OCI-LY7 (cell line): ENCODE data around the gene GTF3C2. TPM values are rescaled to one million over a fixed set of nuclear protein-coding genes. Genes with fewer than 3 reads are reported as not detected.

Experiments used
- BruUV-seq: library from RNA; stranded (reverse); fragments of 400-500 nt; replicated peaks from 2 replicates; lab custom pipeline; 2021; lab: Mats Ljungman, UMichigan
- CTCF ChIA-PET: fragments of 300-600 bp; sonication (Branson Sonifier 250); formaldehyde crosslinking; loops from one replicate; lab custom pipeline; 2022; ENCODE audit warnings: antibody characterized with exemption; ENCODE audit not compliant: unreplicated experiment; lab: Charles Lee
- POLR2A ChIA-PET: fragments of 300-600 bp; sonication (Branson Sonifier 250); formaldehyde crosslinking; loops from one replicate; lab custom pipeline; 2022; ENCODE audit warnings: antibody characterized with exemption; lab: Charles Lee
- DNase-seq: peaks from one replicate; pipeline ENCODE4 v3.0.0-alpha.2; 2015; ENCODE audit warnings: low spot score
- H2AFZ ChIP-seq: fragments of 200-600 bp; sonication (generic), shearing (Covaris generic); 2 replicates; pipeline ENCODE4 v1.6.1; 2014; ENCODE audit warnings: mild to moderate bottlenecking, antibody characterized with exemption, low read length, moderate library complexity
- H3K27ac ChIP-seq: fragments of 200-600 bp; sonication (generic); 2 replicates; pipeline ENCODE4 v1.5.1; 2014; ENCODE audit warnings: mixed run types, low read depth, mild to moderate bottlenecking, moderate library complexity, low read length, inconsistent platforms; ENCODE audit not compliant: poor library complexity, severe bottlenecking
- H3K36me3 ChIP-seq: fragments of 200-600 bp; sonication (generic); 2 replicates; pipeline ENCODE4 v1.6.1; 2014; ENCODE audit warnings: mild to moderate bottlenecking, antibody characterized with exemption, low read length, moderate library complexity, mixed read lengths; ENCODE audit not compliant: insufficient read depth
- H3K4me1 ChIP-seq: fragments of 200-600 bp; sonication (generic); 2 replicates; pipeline ENCODE4 v1.5.1; 2014; ENCODE audit warnings: mild to moderate bottlenecking, low read length; ENCODE audit not compliant: insufficient read depth, poor library complexity, severe bottlenecking
- H3K4me2 ChIP-seq: fragments of 200-600 bp; sonication (generic); 2 replicates; pipeline ENCODE4 v1.6.1; 2014; ENCODE audit warnings: mild to moderate bottlenecking, low read length
- H3K4me3 ChIP-seq: fragments of 200-600 bp; sonication (generic); 2 replicates; pipeline ENCODE4 v1.5.1; 2014; ENCODE audit warnings: mild to moderate bottlenecking, low read depth, low read length; ENCODE audit not compliant: poor library complexity, severe bottlenecking
- H3K79me2 ChIP-seq: fragments of 200-600 bp; sonication (generic); 2 replicates; pipeline ENCODE4 v1.6.1; 2016; ENCODE audit warnings: low read depth, mild to moderate bottlenecking, low read length, moderate library complexity, mixed read lengths; ENCODE audit not compliant: insufficient read depth
- H3K9me2 ChIP-seq: fragments of 200-600 bp; sonication (generic); 2 replicates; pipeline ENCODE4 v1.6.1; 2016; ENCODE audit warnings: mild to moderate bottlenecking, low read length, mixed read lengths; ENCODE audit not compliant: insufficient read depth
- H3K9me3 ChIP-seq: fragments of 200-600 bp; sonication (generic); 2 replicates; pipeline ENCODE4 v1.6.1; 2014; ENCODE audit warnings: mild to moderate bottlenecking, mixed run types, low read length, mixed read lengths
- H4K20me1 ChIP-seq: fragments of 200-600 bp; sonication (generic); 2 replicates; pipeline ENCODE4 v1.6.1; 2014; ENCODE audit warnings: mild to moderate bottlenecking, antibody characterized with exemption, low read length, moderate library complexity, mixed read lengths; ENCODE audit not compliant: insufficient read depth
- EZH2phosphoT487 ChIP-seq: fragments of 200-600 bp; sonication (generic); IDR thresholded peaks from 2 replicates; pipeline ENCODE4 v1.6.1; 2018; ENCODE audit warnings: low read depth, borderline replicate concordance, mild to moderate bottlenecking, mixed run types, antibody characterized with exemption, low read length, moderate library complexity, mixed read lengths
- intact Hi-C: fragments of 100-400 bp; cut with micrococcal nuclease; formaldehyde crosslinking; loops from one replicate; pipeline ENCODE4 v1.10.0; 2022; ENCODE audit not compliant: unreplicated experiment
- total RNA-seq, 2 experiments: library from RNA; depleted of rRNA in 1 of 2; stranded (reverse); fragments of >200 nt in 1 of 2; shearing (Covaris generic) in 1 of 2; gene quantifications; 2 replicates each; pipeline ENCODE4 v1.2.3, GENCODE V29; 2014 to 2022
- TF ChIP-seq, protein P1 (sequence below): fragments of 200-600 bp; sonication (generic); conservative IDR thresholded peaks from 2 replicates; pipeline ENCODE4 v1.5.1; 2014; ENCODE audit warnings: mild to moderate bottlenecking, antibody characterized with exemption, low read length, moderate library complexity, mixed read lengths

GTF3C2 gene
- total RNA-seq, 2 experiments from 2014 or later = 54.2 to 70.3 TPM

GRCh38 chr2:27356056-27356381 is 545 bp downstream of the GTF3C2 start:
- Histone ChIP-seq H3K79me2 (peaks cover 70% of the 10 kb centered on the region), H2AFZ (peak overlapping the region; percentile 77), H3K9me2 (no peaks in the 10 kb centered on the region), H3K27ac (peak overlapping the region; percentile 88), H4K20me1 (0 out of 2 replicates have a peak, but pooled peaks cover 4% of the 10 kb centered on the region), H3K36me3 (peaks cover 16% of the 10 kb centered on the region), H3K4me1 (peaks cover 29% of the 10 kb centered on the region), H3K4me2 (peak overlapping the region; percentile 97), H3K4me3 (peak overlapping the region; percentile 77), H3K9me3 (no peaks in the 10 kb centered on the region)
- BruUV-seq = no TSS peak
- no peak for TF ChIP-seq EZH2phosphoT487
- TF ChIP-seq, protein P1, sequence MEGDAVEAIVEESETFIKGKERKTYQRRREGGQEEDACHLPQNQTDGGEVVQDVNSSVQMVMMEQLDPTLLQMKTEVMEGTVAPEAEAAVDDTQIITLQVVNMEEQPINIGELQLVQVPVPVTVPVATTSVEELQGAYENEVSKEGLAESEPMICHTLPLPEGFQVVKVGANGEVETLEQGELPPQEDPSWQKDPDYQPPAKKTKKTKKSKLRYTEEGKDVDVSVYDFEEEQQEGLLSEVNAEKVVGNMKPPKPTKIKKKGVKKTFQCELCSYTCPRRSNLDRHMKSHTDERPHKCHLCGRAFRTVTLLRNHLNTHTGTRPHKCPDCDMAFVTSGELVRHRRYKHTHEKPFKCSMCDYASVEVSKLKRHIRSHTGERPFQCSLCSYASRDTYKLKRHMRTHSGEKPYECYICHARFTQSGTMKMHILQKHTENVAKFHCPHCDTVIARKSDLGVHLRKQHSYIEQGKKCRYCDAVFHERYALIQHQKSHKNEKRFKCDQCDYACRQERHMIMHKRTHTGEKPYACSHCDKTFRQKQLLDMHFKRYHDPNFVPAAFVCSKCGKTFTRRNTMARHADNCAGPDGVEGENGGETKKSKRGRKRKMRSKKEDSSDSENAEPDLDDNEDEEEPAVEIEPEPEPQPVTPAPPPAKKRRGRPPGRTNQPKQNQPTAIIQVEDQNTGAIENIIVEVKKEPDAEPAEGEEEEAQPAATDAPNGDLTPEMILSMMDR = no peak
- DNase-seq = no peak
- POLR2A ChIA-PET = interaction anchor here (1.2 to 1.9 kb wide), 3 partner anchors 13 to 272 kb away, joined by 3 to 10 read pairs (median 5); partner anchors contain the start of gene EIF2B4
- intact Hi-C loops = loop anchor here (1.0 to 5.0 kb wide), 4 partner anchors 14 to 305 kb away; partner anchors contain the start of genes AGBL5, ATRAID, EIF2B4 and MPV17
- CTCF ChIA-PET = interaction anchor here (1.2 kb wide), 1 partner anchor 37 kb away, joined by 3 read pairs; no protein-coding TSS in a partner anchor

- POLR2A ChIA-PET = interaction anchor here (0.6 to 2.0 kb wide), 6 partner anchors 8 to 1424 kb away, joined by 3 to 12 read pairs (median 6); no protein-coding TSS in a partner anchor
- Histone ChIP-seq H3K4me3 (no peak overlapping the region), H3K79me2 (peaks cover 72% of the 10 kb centered on the region), H4K20me1 (0 out of 2 replicates have a peak, but pooled peaks cover 4% of the 10 kb centered on the region), H3K27ac (no peak overlapping the region), H3K36me3 (peaks cover 12% of the 10 kb centered on the region), H2AFZ (no peak overlapping the region), H3K4me1 (peaks cover 34% of the 10 kb centered on the region), H3K9me3 (no peaks in the 10 kb centered on the region), H3K4me2 (peak overlapping the region; percentile 97), H3K9me2 (no peaks in the 10 kb centered on the region)
- BruUV-seq = no TSS peak
- DNase-seq = no peak
- CTCF ChIA-PET = interaction anchor here (1.0 kb wide), 1 partner anchor 9 kb away, joined by 3 read pairs; no protein-coding TSS in a partner anchor
- intact Hi-C loops = no loop called here
- TF ChIP-seq, protein P1 = no peak
- no peak for TF ChIP-seq EZH2phosphoT487
These were observed 2.0 kb downstream of the GTF3C2 start for GRCh38 chr2:27354597-27354927.
